Mesenchymal stem cell (in vitro differentiated cells and primary cell): ENCODE results near the gene GRAP.

Source experiments
- DNase-seq: peaks from one replicate; pipeline ENCODE4 v3.0.0-alpha.2; 2013
- H2AFZ ChIP-seq: one replicate; pipeline ENCODE4 v1.6.1; 2013; ENCODE audit warnings: low read depth, mild to moderate bottlenecking, control low read depth, inconsistent platforms, low read length, moderate library complexity
- H2AK5ac ChIP-seq: 2 replicates; pipeline ENCODE4 v1.6.1; 2013; ENCODE audit warnings: low read length, moderate library complexity, mild to moderate bottlenecking, inconsistent platforms; ENCODE audit not compliant: severe bottlenecking
- H2BK120ac ChIP-seq: one replicate; pipeline ENCODE4 v1.6.1; 2013; ENCODE audit warnings: low read depth, mild to moderate bottlenecking, inconsistent platforms, low read length, moderate library complexity
- H2BK12ac ChIP-seq, 2 experiments: one replicate each; pipeline ENCODE4 v1.6.1; 2013; ENCODE audit warnings: inconsistent platforms in 2 of 2, low read length in 2 of 2, mild to moderate bottlenecking in 2 of 2, moderate library complexity in 2 of 2, control low read depth in 1 of 2
- H2BK15ac ChIP-seq: one replicate; pipeline ENCODE4 v1.6.1; 2013; ENCODE audit warnings: mild to moderate bottlenecking, low read depth, inconsistent platforms; ENCODE audit not compliant: poor library complexity, severe bottlenecking
- H2BK5ac ChIP-seq: 2 replicates; pipeline ENCODE4 v1.6.1; 2013; ENCODE audit warnings: low read depth, mild to moderate bottlenecking, low read length, control low read depth, inconsistent platforms; ENCODE audit not compliant: poor library complexity, severe bottlenecking
- H3K14ac ChIP-seq, 2 experiments: one replicate each; pipeline ENCODE4 v1.6.1; 2013; ENCODE audit warnings: inconsistent platforms in 2 of 2, low read length in 2 of 2, control low read depth in 1 of 2, mild to moderate bottlenecking in 1 of 2, moderate library complexity in 1 of 2
- H3K18ac ChIP-seq, 2 experiments: one replicate each; pipeline ENCODE4 v1.6.1; 2013; ENCODE audit warnings: inconsistent platforms in 2 of 2, low read length in 2 of 2, control low read depth in 1 of 2, low read depth in 1 of 2, mild to moderate bottlenecking in 1 of 2
- H3K23ac ChIP-seq, 2 experiments: one replicate each; pipeline ENCODE4 v1.6.1; 2013; ENCODE audit warnings: inconsistent platforms in 2 of 2, low read length in 2 of 2, mild to moderate bottlenecking in 2 of 2, moderate library complexity in 2 of 2, control low read depth in 1 of 2
- H3K27ac ChIP-seq: 2 replicates; pipeline ENCODE4 v1.5.1; 2013; ENCODE audit warnings: mild to moderate bottlenecking, moderate library complexity, low read length, control low read depth, inconsistent platforms; ENCODE audit not compliant: poor library complexity, severe bottlenecking
- H3K27me3 ChIP-seq, 2 experiments: 2 replicates each; pipeline versions ENCODE4 v1.6.1 to v1.7.0; 2013; ENCODE audit warnings: low read length in 2 of 2, mild to moderate bottlenecking in 2 of 2, moderate library complexity in 2 of 2, control low read depth in 1 of 2, inconsistent platforms in 1 of 2; ENCODE audit not compliant: control insufficient read depth in 1 of 2, insufficient read depth in 1 of 2
- H3K36me3 ChIP-seq, 2 experiments: 2 replicates each; pipeline versions ENCODE4 v1.6.1 to v1.7.0; 2013; ENCODE audit warnings: low read length in 2 of 2, control low read depth in 1 of 2, inconsistent platforms in 1 of 2, low read depth in 1 of 2, mild to moderate bottlenecking in 1 of 2; ENCODE audit not compliant: insufficient read depth in 2 of 2, control insufficient read depth in 1 of 2
- H3K4ac ChIP-seq, 2 experiments: one replicate each; pipeline ENCODE4 v1.6.1; 2013; ENCODE audit warnings: inconsistent platforms in 2 of 2, low read length in 2 of 2, mild to moderate bottlenecking in 2 of 2, moderate library complexity in 2 of 2, control low read depth in 1 of 2, low read depth in 1 of 2
- H3K4me1 ChIP-seq: 2 replicates; pipeline ENCODE4 v1.6.1; 2013; ENCODE audit warnings: low read depth, low read length, control low read depth; ENCODE audit not compliant: control insufficient read depth, insufficient read depth
- H3K4me2 ChIP-seq: 2 replicates; pipeline ENCODE4 v1.6.1; 2013; ENCODE audit warnings: low read length, mild to moderate bottlenecking, inconsistent platforms; ENCODE audit not compliant: poor library complexity, severe bottlenecking
- H3K4me3 ChIP-seq, 2 experiments: 2 replicates each; pipeline versions ENCODE4 v1.5.1 to v1.7.0; 2013; ENCODE audit warnings: low read length in 2 of 2, mild to moderate bottlenecking in 2 of 2, control low read depth in 1 of 2, low read depth in 1 of 2; ENCODE audit not compliant: insufficient read depth in 1 of 2
- H3K79me1 ChIP-seq: replicated peaks from 2 replicates; pipeline ENCODE4 v1.6.1; 2013; ENCODE audit warnings: mild to moderate bottlenecking, control low read depth, low read length, inconsistent platforms; ENCODE audit not compliant: poor library complexity, severe bottlenecking
- H3K9ac ChIP-seq: 2 replicates; pipeline ENCODE4 v1.7.0; 2013; ENCODE audit warnings: mild to moderate bottlenecking, low read length, moderate library complexity
- H3K9me3 ChIP-seq: 2 replicates; pipeline ENCODE4 v1.7.0; 2013; ENCODE audit warnings: mild to moderate bottlenecking, low read length; ENCODE audit not compliant: control insufficient read depth
- H4K8ac ChIP-seq: one replicate; pipeline ENCODE4 v1.6.1; 2013; ENCODE audit warnings: inconsistent platforms, mild to moderate bottlenecking, low read length, moderate library complexity
- H4K91ac ChIP-seq: one replicate; pipeline ENCODE4 v1.6.1; 2013; ENCODE audit warnings: mild to moderate bottlenecking, low read length, inconsistent platforms
- WGBS: methylation state at CpG from one replicate; pipeline ENCODE4 v1.1.7; 2013; ENCODE audit warnings: mixed read lengths; 5-methylcytosine and 5-hydroxymethylcytosine counted together

Gene GRAP

DNA sequence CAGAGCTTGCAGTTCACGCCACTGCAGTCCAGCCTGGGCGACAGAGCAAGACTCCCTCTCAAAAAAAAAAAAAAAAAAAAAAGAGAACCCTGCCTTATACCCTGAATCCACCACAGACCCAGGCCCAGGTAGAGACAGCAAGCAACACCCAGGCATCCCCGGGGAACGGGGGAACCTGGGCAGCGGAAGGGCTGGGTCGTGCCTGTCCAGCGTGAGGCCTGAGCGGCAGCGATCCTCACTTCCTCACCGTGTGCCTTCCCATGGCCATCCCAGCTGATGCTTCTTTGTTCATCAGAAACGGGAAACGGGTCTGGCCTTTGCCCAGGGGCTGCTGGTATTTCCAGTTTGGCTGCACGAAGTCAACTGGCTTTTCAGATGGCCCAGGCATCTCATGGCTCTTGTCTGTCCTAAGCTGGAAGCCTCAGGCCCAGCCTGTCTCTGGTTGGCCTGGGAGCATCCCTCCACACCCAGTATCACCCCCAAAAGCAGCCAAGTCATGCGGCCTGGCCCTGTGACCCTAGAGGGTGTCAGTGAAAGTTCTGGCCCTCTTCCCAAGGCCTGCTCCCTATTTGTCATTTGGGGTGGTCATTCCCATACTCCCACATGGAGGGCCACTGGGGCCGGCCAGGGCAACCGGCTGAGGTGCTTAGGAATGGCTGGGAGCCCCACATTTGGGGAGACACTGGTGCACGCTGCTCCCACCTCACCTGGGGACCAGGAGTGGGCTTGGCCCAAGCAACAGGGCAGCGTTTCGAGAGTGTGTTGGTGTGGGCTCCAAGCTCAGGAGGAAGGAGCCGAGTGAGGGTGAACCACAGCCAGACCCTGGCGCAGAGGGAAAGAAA is 62.3 kb downstream of the GRAP start:
- Histone ChIP-seq H3K9me3 (no peaks in the 10 kb centered on the region), H4K8ac (no peak overlapping the region), H3K36me3 (peaks cover 14 to 57% of the 10 kb centered on the region in 2 experiments), H2BK12ac (no peak overlapping the region), H2BK5ac (no peak overlapping the region), H3K4me2 (no peak overlapping the region), H3K14ac (no peak overlapping the region), H3K79me1 (peaks cover 26% of the 10 kb centered on the region), H3K4ac (no peak overlapping the region), H2AK5ac (no peak overlapping the region), H3K9ac (no peak overlapping the region), H3K27me3 (no peaks in the 10 kb centered on the region), H3K18ac (no peak overlapping the region), H3K23ac (no peak overlapping the region), H3K4me1 (peaks cover 45% of the 10 kb centered on the region), H2BK120ac (no peak overlapping the region), H3K4me3 (no peak overlapping the region), H2AFZ (no peak overlapping the region), H2BK15ac (no peak overlapping the region), H4K91ac (no peak overlapping the region), H3K27ac (no peak overlapping the region)
- 97% methylated on average over 21 of the region's 21 CpGs for WGBS
- no peak for DNase-seq

DNA sequence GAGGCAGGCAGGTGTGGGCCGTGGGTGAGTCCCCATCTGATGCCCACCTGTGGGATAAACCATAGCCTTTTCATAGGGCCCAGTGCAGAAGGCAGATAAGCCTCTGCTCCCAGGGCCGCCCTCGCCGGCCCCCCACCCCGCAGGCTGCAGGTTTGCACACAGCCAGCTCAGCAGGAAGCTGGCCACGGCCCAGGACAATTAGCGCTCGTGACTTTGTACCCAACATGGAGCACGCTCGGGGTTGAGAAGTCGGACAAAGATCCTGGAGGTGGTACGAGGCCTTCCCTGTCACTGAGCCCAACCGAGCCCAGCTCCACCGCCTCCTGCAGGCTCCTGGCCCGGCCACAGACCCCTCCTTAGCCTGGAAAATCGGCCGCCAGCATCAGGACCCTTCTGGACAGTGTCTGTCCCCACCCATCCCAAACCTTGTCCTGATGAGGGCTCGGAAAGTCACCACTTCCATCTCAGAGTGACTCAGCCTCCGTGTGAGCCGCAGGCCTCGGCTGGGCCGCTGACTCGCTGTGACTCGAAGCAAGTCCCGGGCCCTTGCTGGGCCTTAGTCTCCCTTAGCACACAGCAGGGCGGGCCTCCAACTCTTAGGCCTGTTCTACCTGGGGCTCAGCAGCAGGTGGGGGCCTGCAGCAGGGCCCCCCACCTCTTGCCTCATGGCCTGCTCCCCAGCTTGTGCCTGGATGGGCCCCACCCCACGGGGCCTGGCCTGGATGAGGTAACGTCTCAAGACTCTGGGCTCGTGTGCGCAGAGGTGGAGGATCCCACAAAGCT is 64.9 kb downstream of the GRAP start:
- 60% methylated on average over 30 of the region's 30 CpGs for WGBS

DNA sequence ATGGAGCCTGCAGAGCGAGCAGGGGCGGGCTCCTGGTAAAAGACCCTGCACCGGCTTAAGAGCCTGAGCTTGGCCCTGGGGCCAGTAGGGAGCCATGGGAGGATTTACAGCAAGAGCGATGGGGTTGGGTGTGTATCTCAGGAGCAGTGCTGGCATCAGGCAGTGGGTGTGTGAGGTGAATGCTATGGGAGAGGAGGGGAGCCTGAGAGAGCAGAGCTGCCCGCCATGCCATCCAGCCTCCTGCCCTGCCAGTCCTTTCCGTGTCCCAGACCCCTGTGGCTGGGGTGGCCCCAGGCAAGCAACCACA is 65.5 kb downstream of the GRAP start:
- Histone ChIP-seq H3K18ac (no peak overlapping the region), H3K4me3 (no peak overlapping the region), H3K4me1 (peaks cover 48% of the 10 kb centered on the region), H3K36me3 (peaks cover 14 to 63% of the 10 kb centered on the region in 2 experiments), H2BK15ac (no peak overlapping the region), H3K4ac (peak overlapping the region in 1 of 2 experiments; percentile 50), H4K8ac (no peak overlapping the region), H4K91ac (peak overlapping the region; percentile 29), H2AK5ac (peak overlapping the region; percentile 21), H3K4me2 (no peak overlapping the region), H3K14ac (peak overlapping the region in 1 of 2 experiments; percentile 71), H3K79me1 (peaks cover 18% of the 10 kb centered on the region), H3K9ac (peak overlapping the region; percentile 78), H2BK5ac (peak overlapping the region; percentile 10), H3K23ac (peak overlapping the region in 1 of 2 experiments; percentile 14), H2AFZ (no peak overlapping the region), H2BK12ac (peak overlapping the region in 1 of 2 experiments; percentile 37), H3K27ac (peak overlapping the region; percentile 72), H3K27me3 (no peaks in the 10 kb centered on the region), H3K9me3 (no peaks in the 10 kb centered on the region), H2BK120ac (no peak overlapping the region)
- DNase-seq, result no peak
- WGBS, result 88% methylated on average over 6 of the region's 6 CpGs

More for the DNA sequence above, 64.9 kb downstream of the GRAP start:
- peaks cover 14 to 63% of the 10 kb centered on the region in 2 experiments for H3K36me3 ChIP-seq
- H2BK15ac ChIP-seq, result no peak overlapping the region
- H3K23ac ChIP-seq, result peak overlapping the region in 1 of 2 experiments; percentile 14
- peak overlapping the region; percentile 72 for H3K27ac ChIP-seq
- peaks cover 48% of the 10 kb centered on the region for H3K4me1 ChIP-seq
- no peaks in the 10 kb centered on the region for H3K27me3 ChIP-seq
- H2BK5ac ChIP-seq, result peak overlapping the region; percentile 53
- peak overlapping the region in 1 of 2 experiments; percentile 58 for H3K18ac ChIP-seq
- H2BK12ac ChIP-seq, result peak overlapping the region in 1 of 2 experiments; percentile 15
- peak overlapping the region; percentile 29 for H4K91ac ChIP-seq
- DNase-seq, result peak; percentile 77
- H3K4me2 ChIP-seq, result no peak overlapping the region
- no peak overlapping the region for H2BK120ac ChIP-seq
- peak overlapping the region; percentile 9 for H4K8ac ChIP-seq
- H3K4me3 ChIP-seq, result no peak overlapping the region
- peak overlapping the region; percentile 21 to 50 for H3K4ac ChIP-seq
- peak overlapping the region; percentile 94 for H2AK5ac ChIP-seq
- no peaks in the 10 kb centered on the region for H3K9me3 ChIP-seq
- H3K79me1 ChIP-seq, result peaks cover 21% of the 10 kb centered on the region
- peak overlapping the region; percentile 33 for H2AFZ ChIP-seq
- peak overlapping the region; percentile 78 for H3K9ac ChIP-seq
- H3K14ac ChIP-seq, result peak overlapping the region in 1 of 2 experiments; percentile 71
